Epithelial cell of proximal tubule (primary cell): ENCODE results near the gene UBE2K. TPM values are rescaled to one million over a fixed set of nuclear protein-coding genes. Genes with fewer than 3 reads are reported as not detected.

Experiments
- DNase-seq: peaks from one replicate; pipeline ENCODE4 v3.0.0-alpha.2; 2011; ENCODE audit warnings: low read depth
- H3K4me3 ChIP-seq: 2 replicates; pipeline ENCODE4 v1.5.1; 2011; ENCODE audit warnings: low read depth, mild to moderate bottlenecking, low read length
- CTCF ChIP-seq: conservative IDR thresholded peaks from 2 replicates; pipeline ENCODE4 v1.5.1; 2012; ENCODE audit warnings: low read depth, mild to moderate bottlenecking, low read length
- total RNA-seq: library from RNA; depleted of rRNA; stranded (reverse); fragments of >200 nt; gene quantifications from 2 replicates; pipeline ENCODE4 v1.2.3, GENCODE V29; 2015

Gene UBE2K
- total RNA-seq, 1 donor from 2014 or later: 26.1 TPM

GRCh38 chr4:39814403-39815185 lies 116.7 kb downstream of the UBE2K start:
- TF ChIP-seq CTCF: no peak
- no peak overlapping the region for H3K4me3 ChIP-seq
- DNase-seq: no peak

GRCh38 chr4:39818646-39819045 lies 120.7 kb downstream of the UBE2K start:
- TF ChIP-seq CTCF: no peak
- DNase-seq: no peak
- H3K4me3 ChIP-seq: no peak overlapping the region

GRCh38 chr4:39820186-39820585 lies 122.2 kb downstream of the UBE2K start:
- DNase-seq: no peak
- TF ChIP-seq CTCF: no peak
- no peak overlapping the region for H3K4me3 ChIP-seq

GRCh38 chr4:39821951-39822350 lies 124.0 kb downstream of the UBE2K start:
- TF ChIP-seq CTCF: no peak
- H3K4me3 ChIP-seq: no peak overlapping the region
- DNase-seq: no peak

- DNase-seq: no peak
- no peak for TF ChIP-seq CTCF
- no peak overlapping the region for H3K4me3 ChIP-seq
These were observed 124.7 kb downstream of the UBE2K start for GRCh38 chr4:39822662-39823061.

GRCh38 chr4:39823191-39823590 lies 125.3 kb downstream of the UBE2K start:
- TF ChIP-seq CTCF: no peak
- DNase-seq: no peak
- H3K4me3 ChIP-seq: no peak overlapping the region

GRCh38 chr4:39825090-39825489 lies 127.2 kb downstream of the UBE2K start:
- H3K4me3 ChIP-seq: peak overlapping the region; percentile 15
- peak; percentile 60 for DNase-seq
- TF ChIP-seq CTCF: no peak
